NCI-H460 (cell line): Measurements from ENCODE around the gene GLRX5. TPM values are rescaled to one million over a fixed set of nuclear protein-coding genes. Genes with fewer than 3 reads are reported as not detected.

Experiments used
- DNase-seq: peaks from one replicate; pipeline ENCODE4 v3.0.0-alpha.2; 2016; ENCODE audit warnings: low read depth; ENCODE audit errors: extremely low read depth
- total RNA-seq: library from RNA; depleted of rRNA; stranded (reverse); fragments of >200 nt; shearing (Covaris generic); gene quantifications from 2 replicates; pipeline ENCODE4 v1.2.3, GENCODE V29; 2014

Gene GLRX5
- total RNA-seq, 1 experiment from 2014 or later = 56.4 TPM

DNA sequence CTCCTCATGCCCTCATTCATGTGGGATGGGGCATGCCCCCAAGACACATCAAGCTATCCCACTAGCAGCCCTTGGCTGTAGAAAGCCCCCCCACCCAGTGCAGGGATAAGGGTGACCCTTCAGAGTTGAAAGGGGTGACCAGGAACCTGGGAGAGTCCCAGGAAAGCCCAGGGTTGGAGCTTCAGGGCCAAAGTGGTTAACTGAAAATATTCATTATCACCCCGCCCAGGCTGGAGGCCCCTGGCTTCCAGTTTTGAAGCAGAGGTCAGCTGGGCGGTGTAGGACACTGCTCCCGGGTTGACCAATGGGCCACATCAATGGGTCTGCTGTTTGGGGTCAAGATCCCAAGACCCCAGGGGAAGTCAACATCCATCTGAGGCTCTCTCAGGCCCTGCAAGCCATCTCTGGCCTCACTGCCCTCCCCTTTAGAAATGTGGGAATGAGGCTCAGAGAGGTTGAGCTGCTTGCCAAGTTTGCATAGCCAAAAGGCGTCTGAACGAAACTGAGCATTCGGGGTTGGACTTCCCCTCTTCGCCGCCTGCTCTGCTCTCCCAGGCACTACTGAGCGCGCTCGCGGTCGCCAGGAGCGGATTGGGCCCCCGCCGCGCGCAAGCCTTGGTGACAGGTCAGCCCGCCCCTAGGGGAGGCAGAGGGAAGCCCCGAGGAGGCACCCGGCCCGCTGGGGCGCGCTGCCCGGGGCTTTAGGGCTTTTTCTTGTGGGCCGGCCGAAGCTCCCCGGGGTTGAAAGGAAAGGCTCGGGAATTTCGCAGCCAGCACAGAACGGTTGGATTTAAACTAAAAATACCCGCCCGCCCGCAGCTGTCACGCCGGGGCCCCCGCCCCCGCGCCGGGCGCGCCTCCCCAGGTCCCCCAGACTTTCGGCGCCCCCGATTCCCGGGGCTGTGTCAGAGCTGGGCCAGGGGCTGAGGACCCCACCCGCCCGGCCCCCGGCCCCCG, 19.0 kb upstream of the GLRX5 start:
- DNase-seq = no peak

DNA sequence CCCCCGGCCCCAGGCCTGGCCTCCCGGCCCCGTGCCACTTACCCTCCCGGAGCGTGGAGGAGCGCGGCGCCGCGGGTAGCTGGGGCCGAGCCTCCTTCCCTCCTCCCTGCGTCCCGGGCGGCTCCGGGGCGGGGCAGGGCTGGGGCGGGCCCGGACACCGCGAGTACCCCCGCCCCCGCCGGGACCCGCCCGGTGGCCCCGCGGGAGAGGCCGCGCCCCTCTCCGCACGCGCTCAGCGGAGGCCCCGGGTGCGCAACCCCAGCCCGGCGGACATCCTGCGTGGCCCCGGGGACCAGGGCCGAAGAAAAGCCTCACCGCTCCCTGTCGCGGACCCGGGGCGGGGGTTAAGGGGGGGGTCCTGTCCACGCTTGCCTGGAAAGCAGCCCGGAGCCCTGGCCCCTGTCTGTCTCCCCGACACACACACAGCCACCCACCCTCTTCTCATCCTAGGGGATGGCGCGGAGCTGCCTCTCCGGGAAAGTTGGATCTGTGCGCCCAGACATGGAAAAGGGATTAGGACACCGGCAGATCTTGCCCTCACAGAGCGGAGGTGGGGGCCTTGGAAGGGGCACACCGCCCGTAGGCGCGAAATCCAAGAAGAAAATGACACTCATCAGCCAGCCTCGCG, 18.2 kb upstream of the GLRX5 start, which contains the start of gene SYNE3:
Gene SYNE3, minus strand, starts transcription at position 97 of the 628 bp plus-strand sequence. CDS start 40,829 bp downstream, outside the sequence.
- DNase-seq = peak; percentile 43

DNA sequence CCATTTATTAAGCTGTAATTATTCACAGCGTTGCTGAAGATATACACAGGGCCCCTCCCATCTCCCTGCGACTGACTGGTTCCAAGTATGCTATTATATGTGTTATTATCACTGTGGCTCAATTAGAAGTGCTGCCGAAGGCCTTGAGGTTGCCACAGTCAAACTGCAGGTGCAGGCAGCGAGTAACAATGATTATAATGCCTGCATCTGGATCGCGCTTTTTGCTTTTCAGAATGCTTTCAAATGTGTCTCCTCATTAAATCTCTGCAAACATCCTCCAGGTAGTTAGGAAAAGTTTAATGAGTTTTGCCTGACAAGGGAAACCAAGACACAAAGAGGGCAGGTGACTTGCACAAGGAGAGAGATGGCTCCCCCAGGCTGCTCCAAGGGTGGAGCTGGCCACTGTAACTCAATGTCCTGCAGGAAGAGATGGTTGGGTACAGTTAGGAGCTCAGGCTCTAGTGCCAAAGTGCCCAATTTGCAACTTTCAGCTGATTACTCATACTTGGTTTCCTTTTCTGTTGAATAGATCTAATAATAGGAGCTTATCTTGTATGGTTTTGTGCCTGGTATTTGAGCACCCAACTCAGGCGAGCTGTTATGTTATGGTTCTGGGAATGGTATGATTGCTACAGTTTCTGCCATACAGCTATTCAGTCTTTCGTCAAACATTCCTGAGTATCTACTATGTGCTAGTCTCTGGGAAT, 16.7 kb upstream of the GLRX5 start:
- DNase-seq = no peak

DNA sequence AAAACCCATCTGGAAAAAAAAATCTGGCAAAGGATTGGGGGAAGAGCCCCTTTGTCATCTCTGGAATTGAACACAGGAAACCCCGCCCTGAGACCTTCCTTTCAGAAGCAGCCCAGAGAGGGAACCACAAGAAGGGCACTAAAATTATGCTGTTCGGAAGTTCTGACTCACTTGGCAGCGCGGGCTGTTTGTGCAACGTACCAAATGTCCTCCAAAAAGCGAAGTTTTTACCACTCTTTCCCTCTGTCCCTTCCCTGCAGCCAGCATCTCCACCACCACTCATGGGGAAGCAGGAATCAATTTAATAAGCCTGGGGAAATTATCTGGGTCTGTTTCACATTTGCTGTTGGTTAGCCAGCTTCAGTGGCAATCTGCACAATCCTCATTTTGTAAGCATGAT, 15.2 kb upstream of the GLRX5 start:
- no peak for DNase-seq

DNA sequence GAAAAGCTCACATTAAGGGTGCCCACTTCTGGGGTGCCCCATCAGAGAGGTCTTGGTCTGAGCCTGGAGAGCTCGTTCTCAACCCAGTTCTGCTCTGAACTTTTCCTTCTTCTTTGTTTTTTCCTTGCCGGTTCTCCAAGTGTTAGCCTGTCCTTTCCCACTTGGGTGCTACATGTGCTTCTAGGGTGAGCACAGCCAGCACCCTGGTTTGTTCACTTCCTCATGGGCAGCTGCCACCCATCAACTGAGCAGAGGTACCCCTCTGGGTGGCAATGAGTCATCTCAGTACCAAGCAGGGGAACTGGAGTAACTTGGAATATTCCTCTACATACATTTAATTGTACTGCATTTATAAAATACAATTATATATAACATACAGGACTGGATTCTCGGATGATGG, 14.5 kb upstream of the GLRX5 start:
- DNase-seq = no peak

DNA sequence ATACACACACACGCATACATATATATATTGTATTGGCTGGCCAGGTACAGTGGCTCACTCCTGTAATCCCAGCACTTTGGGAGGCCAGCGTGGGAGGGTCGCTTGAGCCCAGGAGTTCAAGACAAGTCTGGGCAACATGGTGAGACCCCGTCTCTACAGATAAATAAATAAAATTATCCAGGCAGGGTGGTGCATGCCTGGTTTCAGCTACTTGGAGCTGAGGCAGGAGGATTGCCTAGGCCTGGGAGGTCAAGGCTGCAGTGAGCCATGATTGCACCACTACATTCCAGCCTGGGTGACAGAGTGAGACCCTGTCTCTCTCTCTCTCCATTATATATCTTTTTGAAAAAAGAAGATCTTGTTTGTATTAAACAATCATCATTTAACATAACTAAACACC, 13.8 kb upstream of the GLRX5 start:
- DNase-seq = no peak

DNA sequence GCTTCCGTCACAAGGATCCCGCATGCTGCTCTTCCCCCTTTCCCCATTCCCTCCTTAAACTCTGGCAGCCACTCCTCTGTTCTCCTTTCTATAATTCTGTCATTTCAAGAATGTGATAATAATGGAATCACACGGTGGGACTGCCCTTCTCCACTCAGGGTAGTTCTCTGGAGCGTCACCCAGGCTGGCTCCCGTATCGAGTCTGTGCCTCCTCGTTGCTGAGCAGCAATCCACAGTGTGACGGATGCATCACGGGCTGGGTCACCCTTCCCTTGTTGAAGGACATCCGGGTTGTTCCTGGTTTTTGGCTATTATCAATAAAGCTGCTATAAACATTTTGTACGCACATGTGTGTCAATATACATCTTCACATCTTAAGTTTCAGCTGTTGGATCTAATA, 12.7 kb upstream of the GLRX5 start:
- DNase-seq = no peak

DNA sequence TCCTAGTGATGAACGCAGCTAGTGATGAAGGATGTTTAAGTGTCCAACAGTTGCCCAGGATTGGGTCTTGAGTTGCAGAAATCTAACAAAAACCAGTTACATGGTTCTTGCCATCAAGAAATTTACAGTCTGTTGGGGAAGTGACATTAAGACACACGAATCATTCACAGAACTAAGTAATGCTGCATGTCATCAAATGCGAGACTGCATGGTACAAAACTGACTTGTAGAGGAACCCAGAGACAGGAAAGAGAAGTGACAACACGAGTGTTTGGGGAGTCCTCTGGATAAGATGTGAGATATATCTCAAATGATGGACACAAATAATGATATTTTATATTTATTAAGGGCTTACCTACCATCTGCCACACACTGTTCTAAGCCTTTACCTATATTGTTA, 12.3 kb upstream of the GLRX5 start:
- no peak for DNase-seq

DNA sequence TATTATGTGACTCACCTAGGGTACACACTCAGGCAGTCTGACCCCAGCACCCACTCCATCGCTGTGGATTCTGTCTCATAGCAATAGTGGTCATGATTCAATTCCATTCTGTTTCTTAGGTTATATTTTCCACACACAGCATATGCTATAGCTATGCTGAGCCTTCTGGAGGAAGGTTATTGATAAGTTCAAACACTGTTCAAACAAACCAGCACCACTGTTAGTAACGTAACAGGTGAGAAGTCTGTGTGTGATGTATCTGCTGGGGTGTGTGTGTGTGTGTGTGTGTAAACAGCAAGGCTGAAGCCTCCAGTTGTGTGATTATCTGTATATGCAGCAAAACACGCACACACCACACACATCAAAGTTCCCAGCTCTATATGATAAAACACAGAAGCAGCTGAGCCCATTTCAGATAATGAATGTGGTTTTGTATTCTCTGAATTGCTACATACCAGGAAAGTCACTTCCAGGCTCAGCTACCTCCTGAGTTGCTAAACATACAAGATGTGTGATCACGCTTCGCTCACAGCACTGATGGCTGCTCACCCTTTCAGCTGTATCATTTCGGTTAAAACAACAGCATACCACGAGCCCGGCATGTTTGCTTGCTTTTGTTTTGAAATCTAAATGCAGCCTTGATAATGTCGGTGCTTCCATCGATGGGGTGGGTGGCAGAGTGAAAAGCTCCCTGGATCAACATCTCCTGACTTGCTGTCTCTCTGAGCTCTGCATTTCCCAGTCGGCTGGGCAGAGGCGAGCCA, 11.6 kb upstream of the GLRX5 start:
- no peak for DNase-seq

DNA sequence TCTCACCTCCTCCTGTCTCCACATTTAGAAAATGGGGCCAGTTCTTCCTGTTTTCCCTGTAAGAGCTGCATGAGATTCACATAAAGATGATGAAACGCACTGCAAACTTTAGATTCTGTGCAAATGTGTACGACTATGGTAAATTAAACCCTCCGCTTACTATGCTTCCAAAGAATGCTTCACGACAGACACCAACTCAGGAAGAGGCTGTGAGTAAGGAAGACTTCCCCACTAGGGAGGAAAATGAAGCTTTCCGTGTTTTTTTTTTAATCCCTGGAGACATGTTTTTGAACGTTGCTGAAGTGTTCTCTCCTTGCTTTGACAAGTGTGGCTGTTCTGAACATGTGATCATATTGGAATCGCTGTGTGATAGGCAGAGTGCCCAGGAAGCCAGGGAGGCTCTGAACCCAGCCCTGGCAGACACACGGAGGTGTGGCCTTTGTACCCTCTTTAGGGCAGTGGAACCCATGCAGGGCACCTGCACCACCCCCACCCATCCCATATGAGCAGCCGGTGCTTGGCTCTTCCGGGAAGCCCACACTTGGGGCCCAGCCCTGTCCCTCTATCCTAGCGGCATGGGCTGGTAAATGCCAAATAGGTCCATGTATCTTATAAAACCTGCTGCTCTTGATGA, 10.9 kb upstream of the GLRX5 start:
- DNase-seq = peak; percentile 85

DNA sequence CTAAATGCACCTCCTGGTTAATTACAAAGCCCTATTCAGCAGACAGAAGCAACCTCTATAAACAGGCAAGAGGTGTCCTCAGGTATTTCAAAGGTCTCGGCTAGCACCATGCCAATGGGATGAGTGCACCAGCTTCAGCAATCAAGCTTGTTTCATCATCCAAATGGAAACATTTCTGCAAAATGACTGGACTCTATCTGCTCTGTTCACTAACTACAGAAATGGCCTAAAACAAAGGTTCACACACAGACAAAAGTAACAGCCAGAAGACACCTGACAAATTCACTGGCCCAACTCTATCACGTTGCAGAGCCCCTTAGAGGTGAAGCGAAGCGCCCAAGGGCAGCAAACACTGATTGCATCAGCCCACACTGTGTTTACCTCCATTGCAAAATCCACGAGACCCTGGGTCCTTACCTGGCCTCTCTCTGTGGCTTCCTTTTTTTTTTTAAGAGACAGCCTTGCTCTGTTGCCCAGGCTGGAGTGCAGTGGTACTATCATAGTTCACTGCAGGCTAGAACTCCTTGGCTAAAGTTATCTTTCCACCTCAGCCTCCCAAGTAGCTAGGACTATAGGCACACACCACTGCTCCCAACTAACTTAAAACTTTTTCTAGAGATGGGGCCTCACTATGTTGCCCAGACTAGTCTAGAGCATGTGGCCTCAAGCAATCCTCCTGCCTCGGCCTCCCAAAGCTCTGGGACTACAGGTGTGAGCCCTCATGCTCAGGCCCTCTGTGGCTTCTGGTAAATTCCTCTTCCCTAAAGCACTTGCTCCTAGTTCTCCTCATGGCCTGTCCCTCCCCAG, 9.9 kb upstream of the GLRX5 start:
- DNase-seq = no peak

DNA sequence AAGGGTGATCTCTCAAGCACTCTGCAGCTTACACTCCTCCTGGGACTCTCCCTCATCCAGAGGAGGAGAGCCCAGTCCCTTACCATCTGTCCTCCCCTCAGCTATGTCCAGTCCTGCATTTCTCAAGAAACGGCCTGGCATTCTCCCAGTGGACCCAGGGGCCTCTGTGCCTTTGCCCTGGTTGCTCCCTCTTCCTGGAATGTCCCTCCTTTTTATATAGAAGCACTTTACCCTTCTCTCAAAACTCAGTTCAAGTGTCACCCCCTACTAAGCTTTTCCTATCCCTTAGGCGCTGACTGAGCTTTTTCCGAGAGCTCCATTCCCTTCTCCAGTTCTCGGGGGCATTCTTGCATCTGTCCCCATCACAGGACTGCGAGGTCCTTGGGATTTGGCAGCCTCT, 8.9 kb upstream of the GLRX5 start:
- DNase-seq = no peak

DNA sequence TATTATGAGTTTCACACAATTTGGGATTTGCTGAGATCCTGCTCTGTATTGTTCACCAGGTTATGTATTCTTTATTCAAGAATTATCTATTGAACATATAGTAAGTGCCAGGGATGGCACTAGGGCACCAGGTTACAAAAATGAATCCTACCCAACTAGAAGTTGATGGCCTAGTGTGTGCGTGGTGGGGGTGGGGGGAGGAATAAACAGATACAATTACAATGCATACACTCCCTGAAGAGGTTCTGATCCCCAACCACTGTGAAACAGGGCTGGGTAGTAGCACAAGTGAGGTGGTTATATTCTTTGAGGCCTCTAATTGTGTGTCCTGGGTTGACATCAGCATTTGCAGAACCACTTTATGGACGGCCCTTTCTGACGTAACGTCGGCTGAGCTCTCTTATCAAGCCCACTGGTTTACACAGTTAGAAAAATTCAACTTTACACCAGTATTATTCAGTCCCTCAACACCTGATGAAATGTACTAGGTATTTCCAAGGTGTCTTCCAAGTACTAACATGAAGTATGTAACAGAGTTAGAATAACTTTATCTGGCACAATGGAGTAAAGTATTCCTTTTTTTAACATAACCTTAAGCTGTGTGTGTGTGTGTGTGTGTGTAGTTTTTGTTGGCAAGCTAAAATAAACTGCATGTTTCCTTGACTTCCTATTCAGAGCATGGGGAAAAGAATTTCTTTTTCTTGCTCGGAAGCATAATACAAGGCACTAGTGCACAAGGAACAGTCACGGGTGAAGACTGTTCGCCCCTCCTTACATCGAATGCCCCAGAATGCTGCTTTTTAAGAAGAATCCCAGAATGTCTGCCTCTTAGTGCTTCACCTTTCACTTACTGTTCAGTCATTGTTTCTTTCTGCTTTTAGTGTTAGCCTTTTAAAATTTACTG, 8.1 kb upstream of the GLRX5 start:
- no peak for DNase-seq

DNA sequence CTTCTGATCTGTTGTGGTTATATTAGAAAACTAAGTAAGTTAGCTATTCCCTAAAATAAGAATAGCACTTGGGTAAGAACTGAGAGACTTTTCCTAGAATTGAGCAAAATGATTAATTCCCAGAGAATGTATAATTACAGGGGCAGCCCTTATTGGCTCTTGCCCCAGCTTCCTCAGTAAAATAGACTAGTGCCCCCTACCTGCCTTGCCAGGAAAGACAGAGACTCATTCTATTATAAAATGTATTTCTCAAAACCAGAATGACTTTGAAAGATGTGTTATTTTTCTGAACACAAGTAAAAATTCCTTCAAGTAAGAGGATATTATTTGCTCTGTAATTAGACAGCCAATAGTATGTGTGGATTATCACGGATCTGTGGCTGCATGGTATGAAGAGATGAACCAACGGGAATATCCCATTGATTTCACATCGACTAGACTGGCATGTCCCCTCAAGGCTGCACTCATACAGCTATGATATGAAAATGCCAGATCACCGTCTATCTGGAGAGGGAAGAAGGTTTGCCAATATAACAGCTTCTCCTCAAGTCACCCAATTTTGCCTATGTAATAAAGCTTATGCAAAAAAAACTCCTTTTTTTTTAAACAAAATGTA, 7.4 kb upstream of the GLRX5 start:
- DNase-seq = peak; percentile 42

DNA sequence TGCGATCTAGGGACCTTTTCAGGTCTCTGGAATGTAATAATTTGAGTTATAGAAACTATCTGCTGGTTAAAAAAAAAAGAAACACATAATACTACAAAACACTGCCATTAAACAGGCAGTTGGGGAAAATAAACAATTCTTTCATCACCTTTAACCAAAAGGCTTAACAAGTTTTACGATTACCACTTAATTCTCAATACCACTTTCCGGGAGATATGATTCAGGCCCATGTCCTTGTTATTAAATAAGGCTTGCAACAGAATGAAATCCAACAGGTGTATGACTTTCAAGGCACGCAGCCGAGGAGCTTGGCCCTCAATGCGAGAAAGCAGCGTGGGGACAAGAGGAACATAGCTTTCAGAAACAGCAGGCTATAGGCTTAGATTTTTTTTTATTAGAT, 5.6 kb upstream of the GLRX5 start:
- no peak for DNase-seq

DNA sequence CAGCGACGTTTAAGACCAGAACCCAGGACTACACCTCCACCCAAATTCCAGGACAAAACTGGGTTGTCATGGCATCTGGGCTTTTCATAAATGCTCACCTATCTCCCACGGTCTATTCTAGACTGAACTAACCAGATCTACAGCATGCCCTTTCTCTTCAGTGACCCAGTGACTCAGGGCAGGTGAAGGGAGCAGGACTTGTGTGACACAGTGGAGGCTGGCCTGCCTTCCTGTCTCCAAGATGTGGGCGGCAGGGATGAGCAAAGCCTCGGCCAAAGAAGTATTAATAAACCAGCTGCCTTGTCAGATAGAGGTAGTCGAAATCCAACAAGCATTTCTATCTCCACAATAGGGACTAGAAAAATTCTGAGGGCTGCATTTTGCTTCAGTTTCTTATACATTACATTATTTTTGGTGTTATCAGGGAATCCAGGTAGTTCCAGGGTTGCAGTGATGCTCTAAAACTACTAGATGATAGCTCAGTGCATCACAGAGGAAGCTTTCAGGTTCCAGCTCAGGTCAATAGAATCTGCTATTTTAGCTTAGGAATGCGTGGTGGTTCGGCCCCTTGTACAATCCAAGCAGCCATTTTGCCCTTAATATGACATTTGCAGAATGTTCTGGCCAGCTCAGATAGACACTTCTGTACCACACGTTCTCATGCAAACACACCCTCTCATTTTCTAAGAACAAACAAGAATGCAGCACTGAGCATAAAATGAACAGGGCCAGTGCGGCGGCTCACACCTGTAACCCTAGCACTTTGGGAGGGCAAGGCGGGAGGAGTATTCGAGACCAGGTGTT, 4.2 kb upstream of the GLRX5 start:
- DNase-seq = no peak

DNA sequence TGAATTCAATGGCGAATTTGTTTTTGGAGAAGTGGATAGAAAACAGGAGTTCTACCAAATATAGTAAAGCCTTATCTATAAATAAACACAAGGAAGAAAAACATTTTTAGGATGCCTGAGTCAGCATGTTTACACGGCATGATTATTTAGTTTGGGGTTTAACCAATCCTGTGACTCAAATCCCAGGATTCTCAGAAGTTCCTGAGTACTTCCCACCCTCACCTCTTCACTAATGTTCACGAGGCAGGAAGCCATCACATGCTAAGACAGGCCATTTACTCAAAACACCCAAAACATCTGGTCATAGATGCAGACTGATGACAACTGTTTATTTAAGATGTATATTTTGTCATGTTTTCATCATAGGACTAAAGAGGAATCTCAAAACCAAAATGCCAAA, 3.4 kb upstream of the GLRX5 start:
- DNase-seq = no peak
